PC-3 (cell line): ENCODE measurements around the gene ZC3HAV1.

ENCODE experiments used
- CTCF ChIP-seq: fragments of 300-600 bp; sonication (generic); conservative IDR thresholded peaks from 2 replicates; pipeline ENCODE4 v1.5.1; 2017; ENCODE audit warnings: antibody characterized with exemption, low read depth, mild to moderate bottlenecking, low read length
- EZH2 ChIP-seq: fragments of 300-600 bp; sonication (generic); IDR thresholded peaks from one replicate; pipeline ENCODE4 v1.6.1; 2017; ENCODE audit warnings: antibody characterized with exemption, mild to moderate bottlenecking, low read length; ENCODE audit not compliant: unreplicated experiment

GRCh38 chr7:139016931-139017511 lies 92.5 kb downstream of the ZC3HAV1 start:
- TF ChIP-seq CTCF (peak; percentile 81), EZH2 (no peak)
